Neural cell (in vitro differentiated cells): ENCODE data around the gene NPAS3.

Experiments used
- EZH2 ChIP-seq: fragments of 200-600, 300-800 bp; shearing (Covaris generic), sonication (generic); IDR thresholded peaks from 2 replicates; pipeline ENCODE4 v1.6.1; 2014; ENCODE audit warnings: antibody characterized with exemption, low read length, borderline replicate concordance, mild to moderate bottlenecking; ENCODE audit not compliant: insufficient read depth, poor library complexity, severe bottlenecking
- RAD21 ChIP-seq: fragments of 450-650 bp; conservative IDR thresholded peaks from 2 replicates; pipeline ENCODE4 v1.6.1; 2014; ENCODE audit warnings: antibody characterized with exemption, mild to moderate bottlenecking, moderate library complexity
- TAF1 ChIP-seq: IDR thresholded peaks from 2 replicates; pipeline ENCODE4 v1.6.1; 2012; ENCODE audit warnings: low read depth
- TF ChIP-seq, protein P1 (sequence below): fragments of 450-650 bp; IDR thresholded peaks from 2 replicates; pipeline ENCODE4 v1.5.1; 2014; ENCODE audit warnings: antibody characterized with exemption, mild to moderate bottlenecking, moderate library complexity; ENCODE audit not compliant: poor library complexity, severe bottlenecking

DNA sequence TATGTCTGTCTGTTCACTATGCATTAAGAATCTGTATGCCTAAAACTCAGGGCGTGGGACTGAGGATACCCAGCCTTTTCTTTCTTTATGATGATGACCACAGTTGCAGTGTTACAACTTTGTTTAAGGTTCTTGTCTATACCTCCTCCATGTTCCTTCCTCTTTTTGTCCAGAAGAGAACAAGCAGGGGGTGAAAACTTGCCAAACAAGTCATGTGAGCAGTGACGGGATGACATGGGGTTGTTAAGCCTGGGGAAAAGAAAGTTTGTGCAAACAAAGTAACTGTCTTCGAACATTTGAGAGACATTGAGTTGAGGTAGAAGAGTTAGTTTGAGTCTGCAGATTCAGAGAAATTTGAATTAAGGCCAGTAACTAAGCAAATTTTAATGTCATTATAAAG lies 505.5 kb downstream of the NPAS3 start:
- TF ChIP-seq, protein P1, sequence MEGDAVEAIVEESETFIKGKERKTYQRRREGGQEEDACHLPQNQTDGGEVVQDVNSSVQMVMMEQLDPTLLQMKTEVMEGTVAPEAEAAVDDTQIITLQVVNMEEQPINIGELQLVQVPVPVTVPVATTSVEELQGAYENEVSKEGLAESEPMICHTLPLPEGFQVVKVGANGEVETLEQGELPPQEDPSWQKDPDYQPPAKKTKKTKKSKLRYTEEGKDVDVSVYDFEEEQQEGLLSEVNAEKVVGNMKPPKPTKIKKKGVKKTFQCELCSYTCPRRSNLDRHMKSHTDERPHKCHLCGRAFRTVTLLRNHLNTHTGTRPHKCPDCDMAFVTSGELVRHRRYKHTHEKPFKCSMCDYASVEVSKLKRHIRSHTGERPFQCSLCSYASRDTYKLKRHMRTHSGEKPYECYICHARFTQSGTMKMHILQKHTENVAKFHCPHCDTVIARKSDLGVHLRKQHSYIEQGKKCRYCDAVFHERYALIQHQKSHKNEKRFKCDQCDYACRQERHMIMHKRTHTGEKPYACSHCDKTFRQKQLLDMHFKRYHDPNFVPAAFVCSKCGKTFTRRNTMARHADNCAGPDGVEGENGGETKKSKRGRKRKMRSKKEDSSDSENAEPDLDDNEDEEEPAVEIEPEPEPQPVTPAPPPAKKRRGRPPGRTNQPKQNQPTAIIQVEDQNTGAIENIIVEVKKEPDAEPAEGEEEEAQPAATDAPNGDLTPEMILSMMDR, result no peak
- no peak for TF ChIP-seq EZH2
- TF ChIP-seq RAD21, result no peak
- no peak for TF ChIP-seq TAF1
